Measurements from ENCODE around the gene BAZ1A.

Gene BAZ1A, protein sequence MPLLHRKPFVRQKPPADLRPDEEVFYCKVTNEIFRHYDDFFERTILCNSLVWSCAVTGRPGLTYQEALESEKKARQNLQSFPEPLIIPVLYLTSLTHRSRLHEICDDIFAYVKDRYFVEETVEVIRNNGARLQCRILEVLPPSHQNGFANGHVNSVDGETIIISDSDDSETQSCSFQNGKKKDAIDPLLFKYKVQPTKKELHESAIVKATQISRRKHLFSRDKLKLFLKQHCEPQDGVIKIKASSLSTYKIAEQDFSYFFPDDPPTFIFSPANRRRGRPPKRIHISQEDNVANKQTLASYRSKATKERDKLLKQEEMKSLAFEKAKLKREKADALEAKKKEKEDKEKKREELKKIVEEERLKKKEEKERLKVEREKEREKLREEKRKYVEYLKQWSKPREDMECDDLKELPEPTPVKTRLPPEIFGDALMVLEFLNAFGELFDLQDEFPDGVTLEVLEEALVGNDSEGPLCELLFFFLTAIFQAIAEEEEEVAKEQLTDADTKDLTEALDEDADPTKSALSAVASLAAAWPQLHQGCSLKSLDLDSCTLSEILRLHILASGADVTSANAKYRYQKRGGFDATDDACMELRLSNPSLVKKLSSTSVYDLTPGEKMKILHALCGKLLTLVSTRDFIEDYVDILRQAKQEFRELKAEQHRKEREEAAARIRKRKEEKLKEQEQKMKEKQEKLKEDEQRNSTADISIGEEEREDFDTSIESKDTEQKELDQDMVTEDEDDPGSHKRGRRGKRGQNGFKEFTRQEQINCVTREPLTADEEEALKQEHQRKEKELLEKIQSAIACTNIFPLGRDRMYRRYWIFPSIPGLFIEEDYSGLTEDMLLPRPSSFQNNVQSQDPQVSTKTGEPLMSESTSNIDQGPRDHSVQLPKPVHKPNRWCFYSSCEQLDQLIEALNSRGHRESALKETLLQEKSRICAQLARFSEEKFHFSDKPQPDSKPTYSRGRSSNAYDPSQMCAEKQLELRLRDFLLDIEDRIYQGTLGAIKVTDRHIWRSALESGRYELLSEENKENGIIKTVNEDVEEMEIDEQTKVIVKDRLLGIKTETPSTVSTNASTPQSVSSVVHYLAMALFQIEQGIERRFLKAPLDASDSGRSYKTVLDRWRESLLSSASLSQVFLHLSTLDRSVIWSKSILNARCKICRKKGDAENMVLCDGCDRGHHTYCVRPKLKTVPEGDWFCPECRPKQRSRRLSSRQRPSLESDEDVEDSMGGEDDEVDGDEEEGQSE (N-terminal part only)

DNA sequence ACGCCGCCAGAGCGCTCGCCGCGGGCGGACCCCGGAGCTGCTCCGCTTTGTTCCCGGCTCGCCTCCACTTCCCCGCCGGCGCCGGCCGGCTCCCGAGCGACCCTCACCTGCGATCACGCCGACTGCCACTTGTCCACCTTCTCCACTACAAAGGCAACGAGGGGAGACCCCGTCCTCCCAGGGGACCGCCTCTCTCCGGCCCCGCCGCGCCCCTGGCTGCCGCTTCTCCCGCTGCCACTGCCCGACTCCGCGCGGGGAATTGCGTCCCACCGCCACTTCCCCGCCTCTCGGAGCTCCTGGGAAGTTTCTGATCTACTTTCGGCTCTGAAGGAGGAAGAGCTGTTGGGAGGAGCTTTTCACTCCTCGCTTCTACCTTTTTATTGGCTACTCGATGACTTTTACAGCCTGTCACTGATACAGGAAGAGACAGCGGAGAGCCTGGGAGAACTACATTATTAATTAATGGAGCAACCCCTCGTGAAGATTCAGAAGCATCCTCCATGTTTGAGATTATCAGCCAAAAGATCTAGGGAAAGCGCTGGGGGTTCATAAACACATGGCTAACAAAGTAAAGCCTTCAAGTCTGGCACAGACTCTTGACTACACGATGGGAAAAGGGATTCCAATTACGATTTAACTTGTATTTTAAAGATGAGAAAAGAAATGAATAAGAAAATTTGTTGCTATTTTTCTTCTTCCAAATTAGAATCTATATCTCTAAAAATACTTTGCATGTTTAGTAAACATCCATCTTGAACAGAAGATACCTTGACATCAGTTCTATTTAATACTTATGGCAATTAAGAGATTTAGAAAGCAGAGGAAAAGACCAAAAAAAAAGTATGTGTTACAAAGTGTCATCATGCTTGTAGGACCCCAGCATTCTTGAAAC, at the start of gene BAZ1A:
Gene BAZ1A (minus strand): TSS at position 330 of the 892 bp plus-strand sequence. CDS start 756 bp downstream, outside the sequence.
- DNase-seq = peak; percentile 16 to 18

DNA sequence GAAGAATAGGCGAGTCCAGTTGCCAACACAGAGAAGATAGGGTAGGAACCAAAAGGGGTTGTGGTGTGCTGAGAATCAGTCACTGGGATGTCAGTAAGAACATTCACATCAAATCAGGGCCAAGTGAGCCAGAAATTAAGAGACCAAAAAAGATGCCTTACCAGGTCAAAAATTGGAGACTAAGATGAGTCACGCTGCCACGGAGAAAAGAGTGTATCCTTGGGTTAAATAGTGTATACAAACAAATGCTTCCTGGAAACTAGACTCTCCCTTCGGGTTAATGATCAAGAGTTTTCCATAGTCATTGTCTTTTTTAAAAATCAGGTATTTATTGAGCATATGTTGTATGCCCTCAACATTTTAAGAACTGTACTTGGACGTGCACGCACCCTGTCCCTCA, 45.2 kb upstream of the BAZ1A start:
- DNase-seq = no peak

DNA sequence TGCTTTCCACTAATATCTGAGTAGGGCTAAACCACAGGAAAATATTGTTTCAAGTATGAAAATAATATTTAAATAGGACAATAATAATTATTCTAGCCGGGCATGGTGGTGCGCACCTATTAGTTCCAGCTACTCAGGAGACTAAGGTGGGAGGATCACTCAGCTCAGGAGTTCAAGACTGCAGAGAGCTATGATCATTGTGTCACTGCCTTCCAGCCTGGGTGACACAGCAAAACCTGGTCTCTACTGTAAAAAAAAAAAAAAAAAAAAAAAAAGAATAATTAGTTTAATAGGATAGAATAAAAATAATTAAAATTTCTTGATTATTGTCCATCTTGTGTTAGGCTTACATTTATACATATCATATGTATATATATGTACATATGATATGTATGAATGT, 38.5 kb upstream of the BAZ1A start:
- no peak for DNase-seq

DNA sequence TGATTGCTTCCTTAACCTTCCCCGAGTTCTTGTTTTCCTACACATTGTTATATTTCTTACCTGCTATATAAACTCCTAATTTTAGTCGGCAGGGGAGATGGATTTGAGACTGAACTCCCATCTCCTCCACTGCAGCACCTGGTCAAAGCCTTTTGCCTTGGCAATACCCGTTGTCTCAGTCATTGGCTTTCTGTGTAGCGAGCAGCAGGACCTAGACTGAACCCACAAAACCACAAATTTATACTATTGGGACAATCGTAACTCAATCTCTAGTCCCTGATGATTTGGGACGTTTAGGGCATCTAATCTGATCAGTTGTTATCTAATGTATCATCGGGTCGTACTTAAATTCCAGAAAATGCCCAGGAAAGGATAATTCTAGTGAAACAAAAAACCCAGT, 37.8 kb upstream of the BAZ1A start:
- no peak for DNase-seq

DNA sequence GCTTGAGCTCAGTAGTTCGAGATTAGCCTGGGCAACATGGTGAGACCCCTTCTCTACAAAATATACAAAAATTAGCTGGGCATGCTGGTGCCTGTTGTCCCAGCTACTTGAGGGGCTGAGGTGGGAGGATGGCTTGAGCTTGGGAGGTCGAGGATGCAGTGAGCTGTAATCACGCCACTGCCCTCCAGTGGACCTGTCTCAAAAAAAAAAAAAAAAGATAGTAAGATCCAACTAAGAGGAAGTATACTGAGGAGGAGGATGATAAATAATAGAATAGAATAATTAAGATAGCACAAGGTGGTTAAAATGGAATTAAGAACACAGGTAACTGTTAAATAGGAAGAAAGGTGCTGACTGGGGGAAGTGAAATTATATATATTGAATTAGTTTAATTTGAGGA, 37.0 kb upstream of the BAZ1A start:
- DNase-seq = no peak

DNA sequence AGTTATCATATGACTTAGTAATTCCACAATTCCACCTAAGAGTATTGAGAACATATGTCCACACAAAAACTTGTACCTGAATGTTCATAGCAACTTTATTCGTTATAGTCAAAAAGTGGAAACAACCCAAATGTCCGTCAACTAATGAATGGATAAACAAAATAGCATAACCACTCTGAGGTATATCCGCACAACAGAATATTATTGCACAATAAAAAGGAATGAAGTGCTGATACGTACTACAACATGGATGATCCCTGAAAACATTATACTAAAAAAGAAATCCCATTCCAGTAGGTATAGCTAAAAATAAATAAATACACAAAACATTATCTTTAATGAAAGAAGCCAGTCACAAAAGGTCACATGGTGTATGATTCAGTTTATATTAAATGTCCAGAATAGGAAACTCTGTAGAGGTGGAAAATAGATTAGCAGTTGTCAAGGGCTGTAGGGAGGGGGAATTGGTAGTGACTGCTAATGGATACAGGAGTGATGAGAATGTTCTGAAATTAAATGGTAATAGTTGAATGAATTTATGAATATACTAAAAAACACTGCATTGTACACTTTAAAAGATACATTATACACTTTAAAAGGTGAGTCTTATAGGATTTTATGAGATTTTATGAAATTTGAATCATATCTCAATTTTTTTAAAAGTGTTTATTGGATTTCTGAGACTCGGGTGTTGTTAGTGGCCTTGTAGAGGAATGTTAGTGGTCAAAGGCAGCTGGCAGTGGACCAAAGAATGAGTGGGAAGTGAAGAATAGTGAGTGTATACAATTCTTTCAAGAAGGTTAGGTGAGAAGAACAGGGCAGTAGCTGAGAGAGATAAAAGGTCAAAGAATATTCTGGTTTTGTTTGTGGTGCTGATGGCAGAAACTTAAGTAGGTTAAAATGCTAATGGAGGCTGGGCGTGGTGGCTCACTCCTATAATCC, 36.3 kb upstream of the BAZ1A start:
- no peak for DNase-seq

DNA sequence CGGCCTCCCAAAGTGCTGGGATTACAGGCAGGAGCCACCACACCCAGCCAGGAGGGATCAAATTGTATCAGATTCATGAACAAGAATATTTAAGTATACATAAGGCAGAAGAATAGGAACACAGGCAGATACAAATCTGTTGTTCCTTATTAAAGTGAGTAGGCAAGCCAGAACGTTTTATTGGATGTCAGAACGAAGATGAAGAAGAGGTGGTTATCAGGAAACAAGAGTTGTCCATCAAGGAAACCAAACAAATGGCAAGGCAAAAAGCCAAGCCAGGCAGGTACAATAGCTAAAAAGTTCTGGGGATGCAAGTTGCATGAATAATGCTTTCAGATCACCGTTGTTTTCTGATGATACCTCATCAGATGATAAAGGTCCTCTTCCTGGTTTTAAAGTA, 31.1 kb upstream of the BAZ1A start:
- DNase-seq = no peak

DNA sequence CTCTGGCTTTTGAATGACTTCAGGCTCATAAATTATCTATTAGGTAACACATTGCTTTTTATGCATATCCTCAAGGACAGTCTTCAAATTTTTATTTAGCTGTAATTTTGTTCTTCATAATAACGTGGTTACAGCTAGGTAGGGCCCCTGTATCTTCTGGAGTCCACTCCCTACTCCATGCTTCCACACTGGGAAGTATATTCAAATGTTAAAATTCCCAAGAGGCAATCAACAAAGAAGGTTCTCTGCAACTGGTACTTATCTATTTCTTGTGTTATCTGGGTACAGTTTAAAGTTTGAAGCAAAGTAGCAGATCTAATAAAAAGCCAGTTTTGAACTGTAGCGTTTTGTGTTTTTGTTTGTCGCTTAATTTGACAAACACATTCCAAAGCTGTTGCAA, 20.1 kb upstream of the BAZ1A start:
- DNase-seq = no peak

DNA sequence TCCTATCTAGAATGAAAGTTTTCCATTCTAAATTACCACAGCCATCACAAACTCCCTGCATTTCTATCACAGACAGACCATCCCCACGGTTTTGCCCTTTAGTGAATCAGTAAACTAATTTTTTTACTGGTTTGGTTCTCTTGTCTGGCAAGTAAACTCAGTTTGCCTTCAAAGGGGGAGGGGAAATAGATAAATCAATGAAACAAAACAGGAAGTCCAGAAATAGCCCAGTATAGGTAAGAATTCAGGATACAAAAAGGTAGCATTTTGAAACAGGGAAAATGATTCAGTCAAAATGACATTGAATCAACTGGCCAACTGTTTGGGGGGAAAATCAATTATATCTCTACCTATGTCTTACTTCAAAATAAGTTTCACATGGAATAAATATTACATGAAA, 15.8 kb upstream of the BAZ1A start:
- DNase-seq = no peak

DNA sequence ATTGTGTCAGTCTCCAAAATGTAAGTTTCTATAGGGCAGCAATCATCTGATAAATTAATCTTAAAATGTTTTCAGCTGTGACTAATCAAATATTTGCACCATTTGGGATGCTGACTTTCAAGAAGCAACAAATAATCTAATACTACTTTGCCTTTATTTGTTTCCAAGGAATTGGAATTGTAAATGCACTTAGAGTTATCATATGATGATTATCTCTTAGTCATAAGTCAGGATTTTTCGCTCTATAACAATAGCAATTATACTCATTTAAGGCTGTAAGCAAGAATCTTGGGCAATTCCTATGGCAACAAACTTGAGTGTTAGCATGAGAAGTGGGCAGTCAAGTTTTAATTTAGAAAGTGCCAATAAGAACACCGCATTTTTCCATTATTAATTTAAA, 13.0 kb upstream of the BAZ1A start:
- no peak for DNase-seq

DNA sequence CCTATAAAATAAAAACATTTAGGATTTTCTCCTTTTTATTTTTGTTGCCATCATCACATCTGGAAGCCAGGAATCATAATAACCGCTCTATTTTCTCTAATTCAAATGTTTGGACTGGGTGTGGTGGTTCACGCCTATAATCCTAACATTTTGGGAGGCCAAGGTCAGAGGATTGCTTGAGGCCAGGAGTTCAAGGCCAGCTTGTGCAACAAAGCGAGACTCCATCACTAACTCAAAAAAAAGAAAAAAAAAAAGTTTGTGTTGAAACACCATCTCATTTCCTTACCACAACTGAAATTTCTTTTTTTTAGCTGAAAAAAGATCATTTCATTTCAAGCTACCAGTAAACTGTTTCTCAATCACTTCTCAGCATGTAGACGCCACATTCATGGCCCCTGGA, 8.8 kb upstream of the BAZ1A start:
- DNase-seq = no peak

DNA sequence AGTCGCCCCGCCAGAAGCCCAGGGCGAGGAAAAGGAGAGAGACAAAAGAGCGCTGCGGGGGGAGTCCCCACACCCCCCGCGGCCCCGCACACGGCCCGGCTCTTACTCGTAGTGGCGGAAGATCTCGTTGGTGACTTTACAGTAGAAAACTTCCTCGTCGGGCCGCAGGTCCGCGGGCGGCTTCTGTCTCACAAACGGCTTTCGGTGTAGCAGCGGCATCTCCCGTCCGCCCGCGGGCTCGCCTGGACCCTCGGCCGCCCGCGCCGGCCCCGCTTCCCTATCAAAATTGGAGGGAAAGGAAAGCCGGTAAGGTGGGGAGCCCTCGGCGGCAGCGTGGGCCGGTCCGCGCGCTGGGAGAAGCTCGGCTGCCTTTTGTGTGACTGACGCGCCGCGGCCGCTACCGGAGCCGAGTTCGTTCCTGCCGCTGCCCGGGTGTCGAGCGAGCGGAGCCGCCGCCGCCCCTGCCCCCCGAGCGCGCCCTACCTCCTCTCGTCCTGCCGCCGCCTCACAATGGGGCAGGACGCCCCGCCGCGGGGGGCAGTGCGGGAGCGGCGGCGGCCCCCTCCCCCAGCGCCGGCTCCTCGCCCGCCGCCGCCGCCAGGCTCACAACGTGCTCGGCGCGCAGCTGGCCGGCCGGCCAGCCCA, 652 bp downstream of the BAZ1A start:
- peak; percentile 41 to 45 for DNase-seq

DNA sequence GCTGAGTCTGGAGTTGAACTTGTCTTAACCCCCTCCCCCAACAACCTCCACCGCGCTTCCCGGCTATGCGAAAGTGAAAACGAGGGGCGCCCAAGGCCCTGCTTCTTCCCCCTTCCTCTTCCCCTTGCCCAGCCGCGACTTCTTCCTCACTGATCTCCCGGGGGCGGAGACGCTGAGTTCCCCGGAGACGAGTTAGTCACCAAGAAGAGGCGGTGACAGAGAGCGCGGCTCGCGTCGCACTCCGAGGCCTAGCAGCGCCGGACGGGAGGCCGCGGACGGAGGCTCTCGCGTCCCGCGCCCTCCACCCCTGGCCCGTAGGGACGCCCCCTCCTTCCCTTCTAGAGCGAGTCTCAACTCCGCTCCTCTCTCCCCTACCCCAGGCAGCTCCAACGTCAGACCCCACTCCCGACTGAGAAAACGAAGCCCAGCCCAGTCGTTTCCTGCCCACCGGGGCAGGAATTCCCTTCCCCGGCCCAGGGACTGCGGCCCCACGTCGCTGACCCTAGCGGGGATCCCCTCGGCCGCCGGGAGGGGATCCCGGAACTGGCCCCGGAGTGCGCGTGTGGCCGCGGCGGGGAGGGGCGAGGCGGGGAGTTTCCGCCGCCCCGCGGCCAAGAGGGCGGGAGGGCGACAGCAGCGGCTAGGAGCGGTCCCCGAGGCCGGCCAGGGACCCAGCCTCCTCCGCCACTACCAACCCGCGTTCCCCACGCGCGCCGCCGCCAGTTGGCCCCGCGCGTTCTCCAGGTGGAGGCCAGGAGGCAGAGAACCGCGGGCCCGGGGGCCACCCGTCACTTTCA, 1.4 kb downstream of the BAZ1A start:
- peak; percentile 82 to 87 for DNase-seq

DNA sequence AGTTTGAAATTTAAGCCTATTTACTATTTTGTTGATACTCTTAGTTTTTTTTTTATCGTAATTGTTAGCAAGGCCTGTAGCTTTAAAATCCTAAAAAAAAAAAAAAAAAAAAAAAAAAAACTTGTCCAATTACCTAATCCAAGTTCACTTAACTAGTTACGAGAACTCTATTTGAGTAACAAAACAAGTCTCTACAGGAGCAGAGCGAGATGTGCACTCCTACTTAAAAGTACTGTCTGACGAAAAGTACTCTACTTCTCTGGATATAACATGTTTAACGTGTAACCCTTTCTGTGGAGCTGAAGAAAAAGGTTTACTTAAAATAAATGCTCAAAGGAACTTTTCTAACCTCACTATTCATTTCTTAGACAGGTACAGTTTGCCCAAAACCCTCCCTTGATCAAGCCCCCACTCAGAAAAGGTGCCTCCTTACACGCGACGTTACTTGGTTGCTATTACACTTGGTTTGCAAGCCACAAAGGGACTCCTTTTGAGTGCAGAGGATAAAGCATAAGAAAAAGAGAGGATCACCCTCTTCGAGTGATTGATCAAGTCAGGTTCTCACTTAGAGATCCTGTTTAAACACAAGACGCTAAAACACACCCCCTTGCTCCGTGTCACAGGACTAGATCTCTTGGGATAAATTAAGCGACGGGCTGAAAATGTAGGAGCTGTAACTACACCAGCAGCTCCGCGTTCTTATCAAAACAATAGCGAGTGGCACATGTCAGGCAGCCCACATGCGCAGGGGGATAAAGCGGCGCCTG, 2.2 kb downstream of the BAZ1A start:
- peak in 1 of 2 experiments; percentile 10 for DNase-seq

DNA sequence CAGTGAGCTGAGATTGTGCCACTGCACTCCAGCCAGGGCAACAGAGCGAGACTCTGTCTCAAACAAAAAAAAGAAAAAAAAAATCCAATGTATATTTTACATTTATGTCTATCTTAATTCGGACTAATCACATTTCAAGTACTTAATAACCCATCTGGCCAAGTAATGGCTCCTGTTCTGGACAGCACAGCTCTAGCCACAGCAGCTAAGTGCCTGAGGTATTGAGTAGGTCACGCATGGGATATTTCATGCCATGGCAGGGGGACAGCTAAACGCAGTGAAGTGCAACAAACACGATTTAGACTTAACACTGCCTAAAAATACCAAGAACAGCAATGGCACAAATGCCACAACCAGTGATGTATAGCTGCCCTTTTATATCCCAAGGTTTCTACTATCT, 8.0 kb downstream of the BAZ1A start:
- DNase-seq = no peak

DNA sequence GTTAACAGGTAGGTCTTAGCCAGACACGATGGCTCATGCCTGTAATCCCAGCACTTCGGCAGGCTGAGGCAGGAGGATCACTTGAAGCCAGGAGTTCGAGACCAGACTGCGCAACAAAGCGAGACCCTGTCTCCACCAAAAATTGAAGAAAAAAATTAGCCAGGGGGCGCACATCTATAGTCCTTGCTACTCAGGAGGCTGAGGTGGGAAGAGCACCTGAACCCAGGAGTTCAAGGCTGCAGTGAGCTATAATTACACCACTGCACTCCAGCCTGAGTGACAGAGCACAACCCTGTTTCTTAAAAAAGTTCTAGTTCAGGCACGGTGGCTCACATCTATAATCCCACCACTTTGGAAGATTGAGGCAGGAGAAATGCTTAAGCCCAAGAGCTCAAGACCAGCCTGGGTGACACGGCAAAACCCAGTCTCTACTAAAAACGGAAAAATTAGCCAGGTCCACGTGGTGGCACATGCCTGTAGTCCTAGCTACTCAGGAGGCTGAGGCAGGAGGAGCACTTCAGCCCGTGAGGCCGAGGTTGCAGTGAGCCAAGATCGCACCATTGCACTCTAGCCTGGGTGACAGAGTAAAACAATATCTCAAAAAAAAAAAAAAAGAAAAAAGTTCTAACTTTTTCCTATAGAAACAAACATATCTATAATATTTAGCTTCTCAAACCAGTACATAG, 9.1 kb downstream of the BAZ1A start:
- no peak for DNase-seq

DNA sequence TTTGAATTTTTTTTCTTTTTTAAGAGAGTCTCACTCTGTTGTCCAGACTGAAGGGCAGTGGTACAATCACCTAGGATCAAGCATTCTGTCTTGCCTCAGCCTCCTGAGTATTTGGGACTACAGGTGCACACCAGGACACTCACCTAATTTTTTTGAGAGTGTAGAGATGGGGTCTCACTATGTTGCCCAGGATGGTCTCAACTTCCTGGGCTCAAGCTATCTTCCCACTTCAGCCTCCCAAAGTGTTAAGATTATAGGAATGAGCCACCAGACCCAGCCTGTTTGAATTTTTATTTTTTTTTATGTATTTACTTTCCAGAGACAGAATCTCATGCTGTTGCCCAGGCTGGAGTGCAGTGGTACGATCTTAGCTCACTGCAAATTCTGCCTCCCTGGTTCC, 11.3 kb downstream of the BAZ1A start:
- DNase-seq = no peak

DNA sequence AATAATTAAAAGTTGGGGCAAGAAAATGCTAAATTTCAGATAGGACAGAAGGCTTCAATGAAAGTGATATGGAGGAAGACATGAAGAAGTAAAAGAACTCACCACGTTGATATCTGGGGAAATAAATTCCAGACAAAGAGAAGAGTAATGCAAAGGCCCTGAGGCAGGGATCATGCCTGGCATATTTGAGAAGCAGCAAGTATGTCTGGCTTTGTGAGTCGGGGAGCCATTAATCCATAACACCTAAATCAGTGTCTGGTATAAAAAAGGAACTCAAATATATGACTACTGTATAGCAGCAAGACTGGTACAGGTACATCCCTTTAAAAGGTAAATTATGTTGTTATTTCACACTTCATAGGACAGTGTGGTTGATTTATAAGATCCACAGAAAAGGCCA, 16.4 kb downstream of the BAZ1A start:
- no peak for DNase-seq
